ENCODE data around the gene PTCH2. TPM values are rescaled to one million over a fixed set of nuclear protein-coding genes. Genes with fewer than 3 reads are reported as not detected.

Gene PTCH2
- 0.14 to 0.35 TPM (median 0.29 TPM) in 5 replicates for total RNA-seq (2022; extraction: Qiagen RNA extraction)

DNA sequence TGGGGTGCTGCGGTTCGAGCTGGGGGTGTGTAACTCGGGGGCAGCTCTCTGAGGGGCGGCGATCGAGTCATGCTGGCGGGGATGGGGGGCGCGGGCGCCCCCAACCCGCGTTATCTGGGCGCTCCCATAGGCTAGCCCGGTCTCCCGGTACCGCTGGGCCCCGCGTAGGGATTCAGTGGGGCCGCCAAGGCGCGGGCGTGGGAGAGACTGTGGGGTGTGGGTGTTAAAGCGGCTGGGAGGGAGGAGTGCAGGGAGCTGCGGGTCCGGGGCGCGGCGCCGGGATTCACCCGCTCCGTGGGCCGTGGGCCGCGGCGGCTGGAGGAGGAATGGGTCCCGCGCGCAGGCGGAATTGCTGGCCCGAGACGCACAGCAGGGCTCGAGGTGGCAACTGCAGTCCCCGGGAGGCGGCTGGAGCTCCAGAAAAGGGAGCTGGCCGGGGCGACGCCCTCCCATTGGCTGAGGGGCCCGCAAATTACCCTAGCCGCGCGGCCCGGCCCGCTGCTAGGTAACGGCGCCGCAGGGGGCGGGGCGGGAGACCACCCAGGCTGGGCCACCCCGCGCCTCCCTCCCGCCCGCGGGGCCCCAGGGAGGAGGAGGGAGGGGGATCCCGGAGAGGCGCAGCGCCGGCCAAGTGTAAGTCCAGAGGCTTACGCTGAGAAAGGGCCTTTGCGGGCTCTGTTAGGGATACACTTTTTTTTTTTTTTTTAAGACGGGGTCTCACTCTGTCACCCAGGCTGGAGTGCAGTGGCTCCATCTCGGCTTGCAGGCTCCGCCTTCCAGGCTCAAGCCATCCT lies at the start of gene PTCH2:
PTCH2 (minus strand) TSS at position 392 of the 794 bp plus-strand sequence; CDS start at position 71, 321 bp downstream.

DNA sequence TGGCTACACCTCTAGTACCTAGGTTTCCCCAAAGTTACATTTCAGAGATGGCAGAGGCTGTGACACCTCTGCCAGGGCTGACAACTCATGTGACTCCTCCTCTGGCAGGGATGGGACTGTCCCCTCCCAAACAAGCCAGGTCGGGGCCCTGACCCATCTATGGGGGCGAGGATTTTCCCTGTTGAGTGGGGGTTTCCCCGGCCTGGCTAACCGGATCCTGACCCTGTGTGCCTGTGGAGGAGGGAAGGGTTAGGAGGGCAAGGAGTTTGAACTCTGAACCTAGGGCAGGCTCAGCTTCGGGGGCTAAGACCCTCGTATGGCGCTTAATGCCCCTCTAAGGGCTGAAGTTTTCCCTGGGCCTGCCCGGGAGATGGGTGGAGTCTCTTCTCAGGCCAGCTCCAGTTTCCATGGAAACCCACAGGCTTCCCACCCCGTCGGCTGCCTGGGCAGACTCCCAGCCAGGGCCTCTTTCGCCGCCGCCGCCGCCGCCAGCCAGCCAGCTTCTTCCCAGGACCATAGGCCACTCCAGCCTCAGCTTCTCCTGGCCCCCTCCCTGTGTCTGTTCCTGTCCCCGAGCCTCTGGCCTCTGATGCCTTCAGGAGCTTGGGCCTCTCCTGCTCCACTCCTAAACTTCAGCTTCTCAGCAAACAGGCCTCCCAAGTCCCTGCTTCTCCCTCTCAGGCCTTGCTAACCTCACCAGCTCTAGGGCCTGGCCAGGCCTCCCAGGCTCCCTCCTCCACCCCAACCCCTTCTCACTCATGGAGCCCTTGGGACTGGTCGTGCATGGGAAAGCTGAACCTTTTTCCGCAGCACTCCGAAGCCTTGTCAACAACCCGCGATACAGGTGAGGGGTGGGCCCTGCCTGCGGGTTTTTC lies 34.8 kb downstream of the PTCH2 start, which contains the start of gene BTBD19:
BTBD19 (plus strand) TSS at position 461 of the 875 bp plus-strand sequence; CDS start at position 759, 298 bp downstream.

DNA sequence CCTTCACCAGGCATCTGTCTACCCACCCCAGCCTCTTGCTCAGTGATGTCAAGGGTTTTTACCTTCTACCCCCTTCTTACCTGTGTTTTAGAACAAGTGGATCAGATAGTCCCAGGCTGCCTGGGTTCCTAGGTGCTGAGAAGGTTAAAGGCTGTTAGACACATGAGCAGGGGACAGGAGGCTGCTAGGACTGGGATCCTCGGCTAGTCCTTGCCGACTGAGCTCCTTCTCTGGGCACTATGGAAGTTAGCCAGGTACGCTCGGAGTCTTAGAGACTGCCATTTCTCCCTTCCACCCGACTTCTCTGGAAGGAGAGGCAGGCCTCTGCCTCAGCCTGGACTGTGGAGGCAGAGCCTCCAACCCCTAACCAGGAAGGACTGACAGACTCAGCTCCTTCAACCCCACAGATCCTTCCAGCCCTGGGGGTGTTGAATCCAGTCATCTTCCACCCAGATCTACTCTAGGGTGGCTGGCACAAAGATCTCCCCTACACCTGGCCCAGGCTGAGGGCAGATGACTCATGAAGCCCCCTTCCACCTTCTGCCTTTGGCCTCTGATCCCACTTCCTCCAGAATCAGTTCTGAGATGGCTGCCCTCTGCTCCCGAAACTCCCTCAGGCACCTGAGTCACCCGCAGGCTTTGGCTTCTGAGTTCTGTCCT lies 36.2 kb downstream of the PTCH2 start, which contains the start of gene DYNLT4:
DYNLT4 (minus strand) TSS at position 648 of the 660 bp plus-strand sequence. CDS start 683 bp downstream, outside the sequence.

DNA sequence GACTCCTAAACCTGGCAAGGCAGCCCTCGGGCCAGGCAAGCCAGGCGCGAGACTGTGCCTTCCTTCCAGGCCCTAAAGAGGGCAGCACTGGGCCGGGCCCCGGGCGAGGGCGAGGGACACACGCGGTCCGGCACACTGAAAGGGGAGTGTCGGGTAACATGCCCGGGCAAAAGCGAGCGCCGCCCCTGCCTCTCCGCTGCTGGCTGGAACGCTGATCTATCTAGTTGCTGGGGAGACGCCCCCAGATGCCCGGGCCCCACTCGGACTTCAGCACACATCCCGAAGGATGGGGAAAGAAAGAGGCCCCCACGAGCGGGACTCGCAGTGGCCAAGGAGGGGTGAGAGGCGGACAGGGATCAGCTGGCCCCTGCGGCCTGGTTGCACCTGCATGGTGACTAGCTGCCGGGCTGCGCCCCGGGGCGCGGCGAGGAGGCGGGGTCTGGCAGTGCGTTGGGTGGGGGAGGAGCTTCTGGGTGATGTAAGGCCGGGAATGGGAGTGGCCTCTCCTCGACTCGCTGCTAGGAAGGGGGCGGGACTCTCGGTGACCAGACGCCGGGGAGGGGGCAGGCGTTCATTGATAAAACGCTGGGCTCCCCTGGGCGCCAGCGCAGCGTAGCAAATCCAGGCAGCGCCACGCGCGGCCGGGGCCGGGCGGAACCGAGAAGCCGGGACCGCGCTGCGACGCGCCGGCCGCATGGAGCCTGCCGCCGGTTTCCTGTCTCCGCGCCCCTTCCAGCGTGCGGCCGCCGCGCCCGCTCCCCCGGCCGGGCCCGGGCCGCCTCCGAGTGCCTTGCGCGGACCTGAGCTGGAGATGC lies 43.1 kb downstream of the PTCH2 start, which contains the start of gene PLK3:
PLK3 (plus strand) TSS at position 608 of the 815 bp plus-strand sequence; CDS start at position 695, 87 bp downstream.

GRCh38 chr1:44788120-44788860 lies 54.8 kb downstream of the PTCH2 start, which contains the start of gene BEST4:
TSS of gene BEST4 (minus strand) at chr1:44788170. CDS start at chr1:44787705, 465 bp downstream.

DNA sequence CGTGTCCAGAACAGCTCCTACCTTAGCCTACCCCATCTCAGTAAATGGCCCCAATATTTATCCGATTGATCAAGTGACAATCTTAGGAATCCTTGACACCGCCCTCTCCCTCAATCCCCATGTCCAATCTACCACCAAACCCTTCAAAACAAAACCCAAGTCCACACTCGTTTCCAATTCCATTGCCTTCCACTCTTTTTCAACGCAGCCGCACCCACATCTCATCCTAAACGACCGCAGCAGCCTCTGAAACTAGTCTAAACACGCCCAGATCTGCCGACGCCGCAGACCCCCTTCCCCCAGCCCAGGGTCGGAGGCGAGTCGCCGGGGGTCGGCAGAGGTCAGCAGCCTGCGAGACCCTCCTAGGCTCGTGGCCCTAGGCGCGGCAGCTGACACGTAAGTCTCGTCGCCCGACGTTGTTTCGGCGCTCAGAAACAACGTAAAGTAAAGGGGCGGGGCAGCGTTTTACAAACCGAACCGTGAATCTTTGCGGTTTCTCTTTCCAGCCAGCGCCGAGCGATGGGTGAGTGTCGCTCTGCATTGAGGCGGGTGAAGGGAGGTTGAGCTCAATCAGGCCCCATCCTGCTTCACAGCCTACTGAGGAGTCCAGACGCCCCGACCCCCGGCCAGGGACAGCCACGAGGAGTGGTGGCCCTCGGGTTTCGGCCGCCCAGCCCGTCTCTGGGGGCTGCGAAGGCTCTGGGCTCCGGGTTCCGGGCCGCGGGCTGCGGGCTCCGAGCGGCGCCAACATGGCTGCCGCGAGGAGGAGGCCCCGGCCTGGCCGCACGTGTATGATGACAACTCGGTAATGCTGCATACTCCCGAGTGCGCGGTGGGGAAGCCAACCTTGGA lies 67.7 kb downstream of the PTCH2 start, which contains the start of gene RPS8:
RPS8 (plus strand) TSS at position 463 of the 852 bp plus-strand sequence; CDS start at position 520, 57 bp downstream.

Other genes with a start within 250 kb of the PTCH2 start
- gene TMEM53, start 168.8 kb downstream of the PTCH2 start, total RNA-seq (2022; extraction: Qiagen RNA extraction): 6.5 to 11.2 TPM (median 9.1 TPM) in 5 replicates
- gene ARMH1, start 168.5 kb downstream of the PTCH2 start, total RNA-seq (2022; extraction: Qiagen RNA extraction): 0.55 to 0.93 TPM (median 0.78 TPM) in 5 replicates
- gene RNU5D-1, start 112.1 kb downstream of the PTCH2 start, total RNA-seq (2022; extraction: Qiagen RNA extraction): not detected in 5 replicates
- 36.6 to 45.4 TPM (median 41.6 TPM) in 5 replicates for gene KIF2C, start 103.4 kb downstream of the PTCH2 start, total RNA-seq (2022; extraction: Qiagen RNA extraction)
- gene RPS8, start 67.7 kb downstream of the PTCH2 start, total RNA-seq (2022; extraction: Qiagen RNA extraction): 1,548 to 1,728 TPM (median 1,695 TPM) in 5 replicates
- gene BEST4, start 55.1 kb downstream of the PTCH2 start, total RNA-seq (2022; extraction: Qiagen RNA extraction): 0.20 to 0.62 TPM (median 0.33 TPM) in 5 replicates
- gene PLK3, start 42.9 kb downstream of the PTCH2 start, total RNA-seq (2022; extraction: Qiagen RNA extraction): 12.5 to 20.4 TPM (median 17.9 TPM) in 5 replicates
- gene DYNLT4, start 35.9 kb downstream of the PTCH2 start, total RNA-seq (2022; extraction: Qiagen RNA extraction): 0.32 to 0.80 TPM (median 0.53 TPM) in 4 of 5 replicates, not detected in the other
- 2.1 to 3.5 TPM (median 2.9 TPM) in 5 replicates for gene BTBD19, start 34.7 kb downstream of the PTCH2 start, total RNA-seq (2022; extraction: Qiagen RNA extraction)
- gene EIF2B3, start 143.3 kb upstream of the PTCH2 start, total RNA-seq (2022; extraction: Qiagen RNA extraction): 17.2 to 22.4 TPM (median 17.9 TPM) in 5 replicates
- 15.3 to 20.5 TPM (median 20.0 TPM) in 5 replicates for gene HECTD3, start 168.1 kb upstream of the PTCH2 start, total RNA-seq (2022; extraction: Qiagen RNA extraction)
- 46.2 to 49.9 TPM (median 48.4 TPM) in 5 replicates for gene UROD, start 169.0 kb upstream of the PTCH2 start, total RNA-seq (2022; extraction: Qiagen RNA extraction)